Activated CD8-positive, alpha-beta memory T cell treated with anti-CD3 and anti-CD28 coated beads for 1 hour (primary cell): ENCODE measurements around the gene FFAR3.
"Not testable (repeated sequence)": the region's sequence is repeated elsewhere in the genome, so short reads cannot be mapped to it uniquely, and the experiment has no call there.

ENCODE experiments used
- DNase-seq, 2 donors: peaks; one replicate each; pipeline ENCODE4 v3.0.0-alpha.2; 2020; ENCODE audit warnings: low read depth in 1 of 2; ENCODE audit errors: extremely low read depth in 1 of 2

FFAR3 gene

GRCh38 chr19:35399948-35400772 lies 41.9 kb downstream of the FFAR3 start:
- no peak for DNase-seq

GRCh38 chr19:35400773-35401100 lies 42.5 kb downstream of the FFAR3 start:
- DNase-seq = no peak

GRCh38 chr19:35401416-35401815 lies 43.2 kb downstream of the FFAR3 start:
- DNase-seq = not testable (repeated sequence)

GRCh38 chr19:35403116-35403760 lies 45.0 kb downstream of the FFAR3 start:
- no peak for DNase-seq

- DNase-seq = no peak
These were observed 46.8 kb downstream of the FFAR3 start for GRCh38 chr19:35404879-35405622.

GRCh38 chr19:35407619-35408018 lies 49.4 kb downstream of the FFAR3 start:
- no peak for DNase-seq

- no peak for DNase-seq
These were observed 50.3 kb downstream of the FFAR3 start for GRCh38 chr19:35408284-35409171.

GRCh38 chr19:35409191-35409590 lies 50.9 kb downstream of the FFAR3 start:
- DNase-seq = no peak
